MM.1S (cell line): ENCODE measurements around the gene SALL2.

Experiments used
- CTCF ChIP-seq: fragments of 300-600 bp; sonication (generic); IDR thresholded peaks from 2 replicates; pipeline ENCODE4 v1.5.1; 2016; ENCODE audit warnings: antibody characterized with exemption, low read length, mixed read lengths
- EZH2 ChIP-seq: fragments of 300-600 bp; sonication (generic); optimal IDR thresholded peaks from 2 replicates; pipeline ENCODE3; 2017; ENCODE audit warnings: low read depth, mild to moderate bottlenecking, antibody characterized with exemption, low read length, mixed read lengths
- EZH2phosphoT487 ChIP-seq: fragments of 300-600 bp; sonication (generic); IDR thresholded peaks from 2 replicates; pipeline ENCODE4 v1.6.1; 2018; ENCODE audit warnings: antibody characterized with exemption, low read length

- TF ChIP-seq CTCF (no peak), EZH2phosphoT487 (no peak), EZH2 (no peak)
Observed at GRCh38 chr14:21475767-21476522, 50.2 kb downstream of the SALL2 start.
